WI38 (cell line): Measurements from ENCODE around the gene TMEM100.
A peak's percentile ranks its signal among the peaks of the same experiment; 100 is the strongest.

Experiments used
- H3K4me3 ChIP-seq: 2 replicates; pipeline ENCODE4 v1.5.1; 2011; ENCODE audit warnings: low read depth, mild to moderate bottlenecking, control low read depth, low read length
- CTCF ChIP-seq: IDR thresholded peaks from 2 replicates; pipeline ENCODE4 v1.5.1; 2012; ENCODE audit warnings: low read depth, mild to moderate bottlenecking, control low read depth, low read length

Gene TMEM100

GRCh38 chr17:55751720-55752250, 29.1 kb upstream of the TMEM100 start:
- no peak for TF ChIP-seq CTCF
- peak overlapping the region; percentile 78 for H3K4me3 ChIP-seq

GRCh38 chr17:55750750-55751657, 28.3 kb upstream of the TMEM100 start, which contains the start of gene PCTP:
Gene PCTP, plus strand, starts transcription at chr17:55751051. Its CDS starts 53 bp downstream, at chr17:55751104.
- peak; percentile 23; the same call in 1 of the 2 replicates for TF ChIP-seq CTCF
- H3K4me3 ChIP-seq = peak within 1 kb of the TSS; percentile 78

- H3K4me3 ChIP-seq = no peak overlapping the region
- TF ChIP-seq CTCF = no peak
Measured at GRCh38 chr17:55749985-55750384, 27.3 kb upstream of the TMEM100 start.

DNA sequence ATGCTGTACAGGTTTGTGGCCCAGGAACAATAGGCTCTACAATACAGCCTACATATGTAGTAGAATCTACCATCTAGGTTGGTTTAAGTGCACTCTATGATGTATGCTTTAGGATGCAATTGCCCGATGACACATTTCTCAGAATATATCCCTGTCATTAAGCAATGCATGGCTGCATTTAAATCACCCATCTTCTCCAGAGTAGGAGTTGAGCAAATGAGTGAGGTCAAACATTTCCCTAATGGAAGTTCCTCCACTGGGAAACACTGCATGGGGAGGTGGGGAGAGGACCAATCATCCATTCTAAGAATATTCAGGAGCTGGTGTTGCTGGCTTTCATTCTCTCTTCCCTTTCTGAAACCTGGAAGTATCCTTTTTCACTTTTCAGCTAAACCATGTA, 26.2 kb upstream of the TMEM100 start:
- no peak for TF ChIP-seq CTCF
- H3K4me3 ChIP-seq = no peak overlapping the region

DNA sequence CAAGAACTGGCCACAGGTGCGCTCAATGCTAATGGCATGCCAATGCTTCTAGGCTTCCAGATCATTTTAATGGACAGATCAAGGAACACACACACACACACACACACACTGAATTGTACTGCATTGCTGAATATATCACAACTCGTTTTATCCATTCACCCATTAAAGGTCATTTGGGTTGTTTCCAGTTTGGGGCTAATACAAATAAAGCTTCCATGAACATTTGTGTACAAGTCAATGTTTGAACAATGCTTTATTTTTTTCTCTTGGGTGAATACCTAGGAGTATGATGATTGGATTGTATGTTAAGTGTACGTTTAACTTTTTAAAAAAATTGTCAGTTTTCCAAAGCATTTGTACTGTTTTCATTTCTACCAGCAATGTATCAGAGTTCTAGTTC, 24.5 kb upstream of the TMEM100 start:
- no peak overlapping the region for H3K4me3 ChIP-seq
- TF ChIP-seq CTCF = no peak

DNA sequence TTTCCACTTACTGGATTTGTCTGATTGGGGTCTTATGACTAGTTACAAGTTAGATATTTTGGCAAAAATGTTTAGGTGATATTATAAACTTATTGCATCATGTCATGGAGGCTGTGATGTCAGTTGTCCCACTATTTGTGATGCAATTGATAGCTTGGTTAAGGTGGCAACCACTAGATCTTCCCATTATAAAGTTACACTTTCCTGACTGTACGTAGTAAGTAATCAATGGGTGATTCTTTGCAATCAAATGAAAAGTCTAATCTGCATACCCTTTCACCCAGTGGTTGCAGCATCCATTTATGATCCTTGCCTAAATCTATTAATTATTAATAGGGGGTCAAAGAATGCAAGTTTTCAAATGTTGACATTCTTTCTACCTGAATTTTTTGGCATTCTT, 23.8 kb upstream of the TMEM100 start:
- no peak overlapping the region for H3K4me3 ChIP-seq
- TF ChIP-seq CTCF = no peak

- no peak for TF ChIP-seq CTCF
- H3K4me3 ChIP-seq = no peak overlapping the region
Measured at GRCh38 chr17:55745258-55745657, 22.6 kb upstream of the TMEM100 start.
